Left ventricle myocardium superior (tissue), 1 donor: ENCODE measurements around the gene NKAPL. TPM values are rescaled to one million over a fixed set of nuclear protein-coding genes. Genes with fewer than 3 reads are reported as not detected.

ENCODE experiments used
- ATAC-seq: fragments of 200-7000 bp; cut with Tn5 transposase; one replicate; pipeline ENCODE4 v1.9.1; 2020; ENCODE audit warnings: mild to moderate bottlenecking, moderate library complexity
- DNase-seq: peaks from one replicate; pipeline ENCODE4 v3.0.0-alpha.2; 2020
- intact Hi-C: fragments of 100-400 bp; cut with micrococcal nuclease; formaldehyde crosslinking; loops from one replicate; pipeline ENCODE4 v1.11.0; 2022
- long read RNA-seq: library from polyadenylated mRNA; unstranded; transcript quantifications from one replicate; pipeline ENCODE4 v2.0.0, GENCODE V29; 2021
- total RNA-seq: library from RNA; stranded (reverse); fragmentation: NEBNext Ultra II Directional; extraction: Animal tissue kit (Norgen Biotek cat#: 25700); gene quantifications from one replicate; pipeline ENCODE4 v1.2.1, GENCODE V29; 2021
- donor health status: DM: no; HTN: yes; CAD: no; lungs with severe emphysema.

NKAPL gene
- 6.3 TPM for total RNA-seq
- long read RNA-seq, transcript NKAPL-201 (1 exons, 1,639 nt): major isoform, 5 of 5 reads
- long read RNA-seq, partial matches to known transcripts: 0 of 5 reads
- long read RNA-seq, other reads (novel, unspliced or antisense): 0 of 5 reads

- DNase-seq (peak; percentile 91), ATAC-seq (peak; percentile 99)
- intact Hi-C loops: no loop called here
These were observed at the start of gene NKAPL for GRCh38 chr6:28258877-28259777. TSS of gene NKAPL (plus strand) at chr6:28259297. CDS start at chr6:28259372, 75 bp downstream.

- DNase-seq (no peak), ATAC-seq (no peak)
- intact Hi-C loops: no loop called here
These were observed 49.2 kb upstream of the NKAPL start for GRCh38 chr6:28209753-28210535.

- ATAC-seq: no peak
- intact Hi-C loops: no loop called here
- no peak for DNase-seq
These were observed 47.1 kb upstream of the NKAPL start for GRCh38 chr6:28211840-28212509.

- intact Hi-C loops: no loop called here
- no peak for DNase-seq
- peak; percentile 39 for ATAC-seq
These were observed 46.4 kb upstream of the NKAPL start for GRCh38 chr6:28212510-28213212.

DNA sequence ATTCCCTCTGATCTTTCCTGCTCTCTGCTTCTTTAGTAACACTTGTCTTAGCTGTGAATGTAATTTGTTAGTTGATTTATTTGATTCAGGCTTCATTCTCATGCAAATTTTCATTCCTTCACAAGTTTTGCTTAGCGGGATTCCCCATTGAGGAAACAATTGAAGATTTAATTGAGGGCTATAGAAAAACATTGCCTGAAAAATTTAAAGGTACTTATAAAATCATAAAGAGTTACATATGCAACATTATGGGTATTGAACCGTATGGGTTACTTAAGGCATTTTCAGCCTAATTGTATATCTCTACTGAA lies 45.9 kb upstream of the NKAPL start:
- ATAC-seq (no peak), DNase-seq (no peak)
- intact Hi-C loops: no loop called here

DNA sequence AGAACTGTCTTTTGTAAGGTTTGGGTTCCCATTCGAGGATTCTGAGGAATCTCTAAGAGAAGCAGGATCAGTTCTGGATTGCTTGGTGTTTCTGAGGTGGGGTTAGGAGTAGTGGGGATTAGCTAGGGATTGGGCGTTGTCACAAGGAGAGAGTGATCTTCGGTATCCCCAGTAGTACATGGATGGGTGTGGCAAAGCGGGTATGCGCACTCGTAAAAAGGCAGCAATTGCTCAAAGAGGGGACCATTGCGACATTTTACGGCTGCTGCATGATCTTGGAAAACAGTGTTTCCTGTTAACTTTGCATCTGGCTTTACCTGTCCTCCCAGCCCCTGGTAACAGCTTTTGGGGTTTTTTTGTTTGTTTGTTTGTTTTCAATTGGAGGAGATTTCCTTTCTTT lies 43.7 kb upstream of the NKAPL start:
- DNase-seq (no peak), ATAC-seq (no peak)
- intact Hi-C loops: no loop called here

GRCh38 chr6:28217890-28218289 lies 41.2 kb upstream of the NKAPL start:
- DNase-seq (no peak), ATAC-seq (no peak)

GRCh38 chr6:28218312-28219248 lies 40.5 kb upstream of the NKAPL start:
- intact Hi-C loops: no loop called here
- ATAC-seq (peak; percentile 97), DNase-seq (peak; percentile 91)

More at GRCh38 chr6:28217890-28218289, 41.2 kb upstream of the NKAPL start:
- intact Hi-C loops: no loop called here

- intact Hi-C loops: loop anchor here (10.0 kb wide), 1 partner anchor 76 kb away; the partner anchor contains the start of gene ZKSCAN8
- ATAC-seq: no peak
- no peak for DNase-seq
These were observed 38.6 kb upstream of the NKAPL start for GRCh38 chr6:28220257-28221133.

GRCh38 chr6:28224131-28225055 lies 34.7 kb upstream of the NKAPL start:
- DNase-seq (no peak), ATAC-seq (no peak)
- intact Hi-C loops: loop anchor here (10.0 kb wide), 1 partner anchor 80 kb away; the partner anchor contains the start of gene ZKSCAN8

DNA sequence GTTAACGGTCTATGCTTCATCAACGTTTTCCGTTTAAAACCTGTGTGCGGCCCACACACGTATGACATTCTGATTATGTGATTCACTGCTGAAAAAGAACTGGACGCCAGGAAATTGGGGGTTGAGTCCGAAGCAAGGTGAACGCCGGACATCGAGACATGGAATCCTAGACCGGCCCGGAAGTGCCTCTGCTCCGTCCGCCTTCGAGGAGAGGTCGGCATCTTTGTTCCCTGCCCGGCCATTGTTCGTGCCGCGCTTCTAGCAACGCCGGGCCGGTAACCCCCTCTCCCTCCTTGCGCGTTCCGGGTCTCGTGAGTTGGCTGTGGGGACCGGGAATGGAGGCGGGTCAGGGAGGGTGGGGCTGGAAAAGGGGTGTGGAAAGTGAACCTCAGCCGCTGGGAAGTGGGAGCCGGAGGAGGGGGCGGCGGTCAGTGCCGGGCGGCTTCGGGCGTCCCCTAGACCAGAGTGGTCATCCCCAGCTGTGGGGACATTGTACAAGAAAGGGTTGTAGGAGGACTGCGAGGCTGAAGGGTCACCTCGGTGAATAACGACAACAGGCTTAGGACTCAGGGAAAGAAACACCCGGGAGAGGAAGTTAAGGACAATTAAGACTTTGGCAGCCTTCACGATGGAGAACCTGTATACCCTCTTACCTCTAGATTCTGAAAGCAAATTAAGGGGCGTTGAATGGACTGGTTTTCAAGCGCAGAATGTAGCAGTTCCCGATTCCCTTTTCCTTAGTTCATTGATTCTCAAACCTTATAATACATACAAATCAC lies 33.9 kb upstream of the NKAPL start, which contains the start of gene ZSCAN9:
Gene ZSCAN9, plus strand, starts transcription at position 220 of the 779 bp plus-strand sequence. CDS start 1,810 bp downstream, outside the sequence.
- ATAC-seq (peak; percentile 99), DNase-seq (peak; percentile 85)
- intact Hi-C loops: loop anchor here (10.0 kb wide), 1 partner anchor 80 kb away; the partner anchor contains the start of gene ZKSCAN8

DNA sequence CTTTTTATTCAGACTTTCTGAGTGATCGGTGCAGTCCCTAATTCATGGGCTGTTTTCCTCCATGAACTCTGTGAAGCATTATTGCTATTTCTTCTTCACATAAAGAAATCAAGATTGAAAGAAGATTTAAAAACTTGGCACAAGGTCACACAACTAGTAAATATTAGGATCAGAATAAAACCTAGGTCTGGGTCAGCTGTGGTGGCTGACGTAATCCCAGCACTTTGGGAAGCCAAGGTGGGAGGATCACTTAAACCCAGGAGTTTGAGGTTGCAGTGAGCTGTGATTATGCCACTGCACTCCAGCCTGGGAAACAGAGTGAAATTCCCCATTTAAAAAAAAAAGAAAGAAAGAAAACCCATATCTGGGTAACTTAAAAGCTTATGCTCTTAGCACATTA lies 32.6 kb upstream of the NKAPL start:
- no peak for ATAC-seq
- intact Hi-C loops: loop anchor here (10.0 kb wide), 1 partner anchor 82 kb away; the partner anchor contains the start of gene ZKSCAN8
- DNase-seq: no peak

GRCh38 chr6:28232785-28233184 lies 26.3 kb upstream of the NKAPL start:
- DNase-seq (no peak), ATAC-seq (no peak)
- intact Hi-C loops: no loop called here

DNA sequence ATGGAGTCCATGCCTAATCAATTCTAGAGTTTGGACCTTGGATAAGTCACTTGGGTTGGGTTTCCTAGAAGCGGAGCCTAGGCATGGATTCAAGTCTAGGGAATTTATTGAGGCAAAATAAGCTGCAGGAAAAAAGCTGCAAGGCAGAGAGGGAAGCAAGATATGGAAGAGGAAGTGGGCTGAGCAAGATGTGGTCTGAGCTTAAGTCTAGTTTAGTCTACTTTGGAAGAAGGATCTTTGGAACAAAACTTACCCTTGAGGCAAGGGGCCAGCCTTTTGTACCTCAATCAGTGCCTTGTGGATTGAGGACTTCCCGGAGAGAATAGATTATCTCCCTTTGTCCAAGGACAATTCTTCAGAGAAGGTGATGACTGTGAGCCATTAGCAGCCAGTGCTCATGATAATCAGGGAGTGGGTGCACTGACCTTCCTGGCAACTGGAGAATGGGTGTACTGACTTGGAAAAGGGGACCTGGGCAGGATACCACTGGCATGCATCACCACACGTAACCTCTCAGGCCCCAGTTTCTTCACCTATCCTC lies 23.1 kb upstream of the NKAPL start:
- intact Hi-C loops: no loop called here
- DNase-seq: no peak
- ATAC-seq: no peak

DNA sequence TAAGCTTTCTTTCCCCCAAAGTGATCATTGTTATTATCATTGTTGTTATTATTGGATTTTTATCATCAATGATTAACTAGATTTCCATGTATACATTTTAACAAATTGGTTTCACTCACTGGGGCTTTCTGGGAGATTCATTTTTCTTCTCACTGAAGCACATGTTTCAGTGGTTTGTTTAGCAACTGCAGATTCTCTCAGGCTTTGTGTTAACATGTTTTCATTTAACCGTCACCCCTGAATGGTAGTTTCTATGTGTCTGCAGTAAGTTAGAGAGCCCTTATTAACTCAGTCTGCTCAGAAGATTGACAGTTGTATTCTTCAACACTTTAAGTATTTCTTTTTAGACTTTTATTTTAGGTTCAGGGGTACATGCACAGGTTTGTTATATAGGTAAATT lies 19.5 kb upstream of the NKAPL start:
- no peak for ATAC-seq
- intact Hi-C loops: no loop called here
- no peak for DNase-seq
